GM18505 (cell line): ENCODE data around the gene PSG4.
"Not testable (repeated sequence)": the region's sequence is repeated elsewhere in the genome, so short reads cannot be mapped to it uniquely, and the experiment has no call there.

ENCODE experiments used
- ATAC-seq: cut with Tn5 transposase; IDR thresholded peaks from one replicate; pipeline ENCODE4 v1.9.1; 2021; ENCODE audit not compliant: unreplicated experiment
- POLR2A ChIP-seq: IDR thresholded peaks from 4 replicates; pipeline ENCODE4 v1.6.1; 2011; ENCODE audit warnings: borderline replicate concordance; ENCODE audit not compliant: insufficient read depth, insufficient read length; ENCODE audit errors: extremely low read depth

PSG4 gene

GRCh38 chr19:43205471-43206105, at the start of gene PSG4:
TSS of gene PSG4 (minus strand) at chr19:43205638. CDS start at chr19:43205536, 102 bp downstream.
- not testable (repeated sequence) for ATAC-seq

GRCh38 chr19:43251428-43251827, 46.0 kb upstream of the PSG4 start:
- not testable (repeated sequence) for ATAC-seq

DNA sequence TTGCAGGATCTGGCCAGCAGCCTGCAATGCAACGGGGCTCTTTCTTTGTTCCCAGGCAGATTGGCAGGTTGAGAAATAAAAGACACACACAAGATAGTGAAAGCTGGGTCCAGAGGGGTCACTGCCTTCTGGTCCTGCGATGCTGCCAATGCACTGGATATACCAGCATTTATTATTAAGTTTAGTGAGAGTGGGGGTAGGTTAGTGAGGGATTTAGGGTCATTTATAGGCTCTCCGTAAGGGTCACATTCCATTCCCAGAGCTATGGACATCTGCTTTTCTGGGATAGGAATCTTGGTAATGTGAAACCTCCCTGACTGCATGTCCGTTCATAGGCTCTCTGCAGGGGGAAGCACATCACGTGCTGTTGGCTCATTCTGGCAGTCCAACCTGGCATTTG, 44.9 kb upstream of the PSG4 start:
- not testable (repeated sequence) for ATAC-seq

- not testable (repeated sequence) for ATAC-seq
Observed at GRCh38 chr19:43248635-43249002, 43.2 kb upstream of the PSG4 start.

DNA sequence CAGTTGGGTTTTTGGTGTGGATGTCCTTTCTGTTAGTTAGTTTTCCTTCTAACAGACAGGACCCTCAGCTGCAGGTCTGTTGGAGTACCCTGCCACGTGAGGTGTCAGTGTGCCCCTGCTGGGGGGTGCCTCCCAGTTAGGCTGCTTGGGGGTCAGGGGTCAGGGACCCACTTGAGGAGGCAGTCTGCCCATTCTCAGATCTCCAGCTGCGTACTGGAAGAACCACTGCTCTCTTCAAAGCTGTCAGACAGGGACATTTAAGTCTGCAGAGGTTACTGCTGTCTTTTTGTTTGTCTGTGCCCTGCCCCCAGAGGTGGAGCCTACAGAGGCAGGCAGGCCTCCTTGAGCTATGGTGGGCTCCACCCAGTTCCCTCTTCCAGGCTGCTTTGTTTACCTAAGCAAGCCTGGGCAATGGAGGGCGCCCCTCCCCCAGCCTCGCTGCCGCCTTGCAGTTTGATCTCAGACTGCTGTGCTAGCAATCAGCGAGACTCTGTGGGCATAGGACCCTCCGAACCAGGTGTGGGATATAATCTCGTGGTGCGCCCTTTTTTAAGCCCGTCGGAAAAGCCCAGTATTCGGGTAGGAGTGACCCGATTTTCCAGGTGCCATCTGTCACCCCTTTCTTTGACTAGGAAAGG, 41.9 kb upstream of the PSG4 start:
- ATAC-seq, result not testable (repeated sequence)

GRCh38 chr19:43245848-43246247, 40.4 kb upstream of the PSG4 start:
- not testable (repeated sequence) for ATAC-seq

DNA sequence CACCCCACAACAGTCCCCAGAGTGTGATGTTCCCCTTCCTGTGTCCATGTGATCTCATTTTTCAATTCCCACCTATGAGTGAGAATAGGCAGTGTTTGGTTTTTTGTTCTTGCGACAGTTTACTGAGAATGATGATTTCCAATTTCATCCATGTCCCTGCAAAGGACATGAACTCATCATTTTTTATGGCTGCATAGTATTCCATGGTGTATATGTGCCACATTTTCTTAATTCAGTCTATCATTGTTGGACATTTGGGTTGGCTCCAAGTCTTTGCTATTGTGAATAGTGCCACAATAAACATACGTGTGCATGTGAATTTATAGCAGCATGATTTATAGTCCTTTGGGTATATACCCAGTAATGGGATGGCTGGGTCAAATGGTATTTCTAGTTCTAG, 36.8 kb upstream of the PSG4 start:
- ATAC-seq, result not testable (repeated sequence)

DNA sequence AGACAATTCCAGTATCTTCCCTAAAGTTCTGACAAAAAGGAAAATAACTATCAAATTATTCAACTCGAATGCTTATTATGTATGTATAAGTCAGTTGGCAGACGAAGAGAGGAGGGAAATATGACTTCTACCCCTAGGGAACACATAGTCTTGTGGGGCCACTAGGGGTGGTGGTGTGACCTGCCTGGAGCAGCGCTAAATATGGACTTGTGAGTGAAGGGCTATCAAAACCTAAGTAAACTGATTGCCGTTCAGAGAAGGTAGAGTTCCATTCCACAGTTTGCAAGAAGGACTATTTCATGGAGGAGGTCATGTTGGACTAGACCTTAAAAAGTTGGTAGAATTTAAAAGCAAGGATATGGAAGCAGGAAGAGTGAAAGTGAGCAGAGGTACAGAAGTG, 32.8 kb upstream of the PSG4 start:
- not testable (repeated sequence) for ATAC-seq

- not testable (repeated sequence) for ATAC-seq
Observed at GRCh38 chr19:43235686-43236085, 30.2 kb upstream of the PSG4 start.

GRCh38 chr19:43229315-43229714, 23.9 kb upstream of the PSG4 start:
- TF ChIP-seq POLR2A, result no peak
- no peak for ATAC-seq

- not testable (repeated sequence) for ATAC-seq
Observed at GRCh38 chr19:43228730-43229129, 23.3 kb upstream of the PSG4 start.

- not testable (repeated sequence) for ATAC-seq
Observed at GRCh38 chr19:43226986-43227385, 21.5 kb upstream of the PSG4 start.

- TF ChIP-seq POLR2A, result no peak
- ATAC-seq, result no peak
Observed at GRCh38 chr19:43224855-43225253, 19.4 kb upstream of the PSG4 start.

DNA sequence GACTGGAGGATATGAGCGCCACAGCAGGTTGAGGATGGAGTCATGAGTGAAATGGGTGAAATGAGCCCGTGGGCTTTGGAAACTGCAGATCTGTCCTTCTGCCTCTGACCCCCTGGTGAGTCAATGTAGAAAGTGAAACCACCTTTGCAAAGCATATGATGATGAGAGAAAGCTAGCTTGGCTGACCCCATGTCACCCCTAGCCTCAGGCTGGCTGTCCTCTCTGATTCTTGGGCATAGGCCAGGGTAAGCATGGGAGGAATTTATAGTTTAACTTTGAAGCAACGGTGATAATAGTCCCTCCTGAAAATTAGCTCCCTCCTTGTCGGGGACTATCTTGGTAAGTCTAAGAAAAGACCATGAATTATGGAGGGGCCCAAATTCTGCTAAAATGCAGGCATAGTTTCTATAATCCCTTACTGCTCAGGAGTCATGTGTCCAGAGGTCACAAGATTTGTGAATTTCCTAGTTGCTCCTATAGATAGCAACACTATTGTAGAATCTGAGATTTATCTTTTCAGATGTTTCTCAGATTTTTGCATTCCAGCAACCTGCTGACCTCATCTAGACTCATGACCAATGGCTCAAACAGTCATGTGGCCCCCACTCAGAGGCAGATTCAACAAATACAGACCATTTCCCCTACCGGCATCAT, 18.9 kb upstream of the PSG4 start:
- ATAC-seq, result not testable (repeated sequence)

- ATAC-seq, result not testable (repeated sequence)
Observed at GRCh38 chr19:43221891-43222290, 16.5 kb upstream of the PSG4 start.

DNA sequence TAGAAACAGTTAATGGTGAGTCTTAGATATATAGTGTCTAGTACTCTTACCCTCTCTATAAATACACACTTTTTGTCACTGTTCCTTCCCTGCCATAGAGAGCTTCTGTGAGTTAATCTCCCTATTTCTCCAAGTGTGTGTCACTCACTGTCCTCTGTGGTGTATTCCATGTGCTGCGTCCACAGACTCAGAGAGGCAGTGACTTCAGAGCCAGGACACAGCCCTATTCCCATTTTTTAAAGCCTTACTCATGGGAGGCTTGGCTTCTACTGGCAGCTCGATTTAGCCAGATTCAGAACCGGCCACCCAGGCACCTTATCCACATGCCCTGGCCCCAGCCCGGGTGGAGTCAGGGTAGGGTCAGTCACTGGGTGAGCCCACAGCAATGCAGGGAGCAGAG, 13.7 kb upstream of the PSG4 start:
- not testable (repeated sequence) for ATAC-seq

DNA sequence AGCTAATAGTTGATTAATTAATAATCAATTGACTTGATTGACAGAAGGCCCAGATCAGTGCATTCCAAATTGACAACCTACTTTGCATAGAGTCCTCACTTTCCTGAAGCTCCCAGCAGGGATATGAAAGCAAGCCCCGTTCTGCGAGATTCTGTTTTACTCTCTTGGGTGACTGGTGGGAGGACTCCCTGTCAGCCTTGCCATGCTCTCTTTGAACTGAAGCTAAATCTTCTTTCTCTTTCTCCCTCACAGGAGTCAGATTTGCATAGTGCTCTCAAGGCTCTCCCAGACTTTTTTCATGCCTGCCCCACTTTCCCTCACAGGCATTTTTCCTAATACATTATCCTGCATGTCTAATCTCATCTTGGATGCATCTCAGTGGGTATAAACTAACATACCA, 10.4 kb upstream of the PSG4 start:
- not testable (repeated sequence) for ATAC-seq
